ENCODE measurements around the gene ACMSD.

ACMSD gene

DNA sequence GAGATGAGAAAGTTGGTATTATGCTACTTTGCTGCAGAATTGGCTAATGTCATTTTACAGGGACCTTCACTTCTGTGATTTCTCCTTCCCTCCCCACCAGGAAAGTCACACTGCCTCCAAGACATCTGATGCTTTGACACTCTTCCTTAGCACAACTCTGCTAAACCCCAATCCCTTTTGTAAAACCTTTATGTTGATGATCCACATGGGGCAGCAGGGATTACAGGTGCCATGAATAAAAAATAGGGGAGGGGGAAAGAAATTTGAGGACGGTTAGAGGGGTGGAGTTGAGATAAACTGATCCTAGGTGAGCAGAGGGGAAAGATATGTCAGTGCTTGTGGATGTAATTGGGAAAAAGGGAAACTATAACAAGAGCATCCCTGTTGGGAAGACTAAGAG, 106.6 kb downstream of the ACMSD start:
- Histone ChIP-seq H3K9me2 (replicated peaks; ENCODE audit: insufficient read depth, low read length) (no peaks in the 10 kb centered on the region), H3K4me2 (ENCODE audit: low read depth, low read length) (no peak overlapping the region), H3K27ac (ENCODE audit: low read length) (no peak overlapping the region), H4K20me1 (ENCODE audit: insufficient read depth, low read length) (no peaks in the 10 kb centered on the region), H3K79me2 (ENCODE audit: low read length) (peaks cover 66% of the 10 kb centered on the region), H3K4me3 (ENCODE audit: low read length) (no peak overlapping the region), H3K9me3 (replicated peaks; ENCODE audit: insufficient read depth, low read length) (no peaks in the 10 kb centered on the region), H3K9ac (ENCODE audit: low read length) (no peak overlapping the region), H3K4me1 (ENCODE audit: low read length) (peaks cover 15% of the 10 kb centered on the region), H3K27me3 (replicated peaks; ENCODE audit: insufficient read depth, low read length) (no peaks in the 10 kb centered on the region), H2AFZ (ENCODE audit: low read length) (no peak overlapping the region), H3F3A (ENCODE audit: insufficient read depth, low read length) (no peaks in the 10 kb centered on the region), H3K36me3 (replicated peaks; ENCODE audit: insufficient read depth, low read length) (peaks cover 27% of the 10 kb centered on the region)
- no peak for DNase-seq
- TF ChIP-seq, protein P1, sequence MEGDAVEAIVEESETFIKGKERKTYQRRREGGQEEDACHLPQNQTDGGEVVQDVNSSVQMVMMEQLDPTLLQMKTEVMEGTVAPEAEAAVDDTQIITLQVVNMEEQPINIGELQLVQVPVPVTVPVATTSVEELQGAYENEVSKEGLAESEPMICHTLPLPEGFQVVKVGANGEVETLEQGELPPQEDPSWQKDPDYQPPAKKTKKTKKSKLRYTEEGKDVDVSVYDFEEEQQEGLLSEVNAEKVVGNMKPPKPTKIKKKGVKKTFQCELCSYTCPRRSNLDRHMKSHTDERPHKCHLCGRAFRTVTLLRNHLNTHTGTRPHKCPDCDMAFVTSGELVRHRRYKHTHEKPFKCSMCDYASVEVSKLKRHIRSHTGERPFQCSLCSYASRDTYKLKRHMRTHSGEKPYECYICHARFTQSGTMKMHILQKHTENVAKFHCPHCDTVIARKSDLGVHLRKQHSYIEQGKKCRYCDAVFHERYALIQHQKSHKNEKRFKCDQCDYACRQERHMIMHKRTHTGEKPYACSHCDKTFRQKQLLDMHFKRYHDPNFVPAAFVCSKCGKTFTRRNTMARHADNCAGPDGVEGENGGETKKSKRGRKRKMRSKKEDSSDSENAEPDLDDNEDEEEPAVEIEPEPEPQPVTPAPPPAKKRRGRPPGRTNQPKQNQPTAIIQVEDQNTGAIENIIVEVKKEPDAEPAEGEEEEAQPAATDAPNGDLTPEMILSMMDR (IDR thresholded peaks at IDR 0.05; ENCODE audit: low read length) = no peak
- no peak for TF ChIP-seq EZH2phosphoT487 (IDR thresholded peaks at IDR 0.05; ENCODE audit: low read length)
- TF ChIP-seq EZH2 (optimal IDR thresholded peaks at IDR 0.05; ENCODE audit: low read depth, low read length) = no peak

DNA sequence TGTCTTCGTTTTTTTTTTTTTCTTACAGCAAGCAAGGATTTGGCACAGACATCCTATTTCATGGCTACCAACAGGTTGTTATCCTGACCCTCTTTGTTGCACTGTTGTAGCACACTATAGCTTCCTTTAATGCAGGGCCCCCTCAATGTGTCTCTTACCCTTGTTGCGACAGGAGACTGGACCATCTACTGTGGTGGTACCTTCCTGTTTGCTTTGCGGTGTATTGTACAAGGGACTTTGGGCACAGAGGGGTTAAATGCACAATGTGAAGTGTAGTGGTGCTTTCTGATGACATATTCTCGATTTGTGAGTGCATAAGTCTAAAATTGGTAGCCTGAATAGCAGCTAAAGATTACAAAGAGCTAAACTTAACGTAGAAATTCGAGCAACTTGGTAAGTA, 107.7 kb downstream of the ACMSD start:
- no peak overlapping the region for H3K9ac ChIP-seq (ENCODE audit: low read length)
- no peaks in the 10 kb centered on the region for H3F3A ChIP-seq (ENCODE audit: insufficient read depth, low read length)
- TF ChIP-seq, protein P1 (IDR thresholded peaks at IDR 0.05; ENCODE audit: low read length) = no peak
- H4K20me1 ChIP-seq (ENCODE audit: insufficient read depth, low read length) = no peaks in the 10 kb centered on the region; the same call in 1 of the 2 replicates
- H3K4me2 ChIP-seq (ENCODE audit: low read depth, low read length) = no peak overlapping the region
- H3K9me2 ChIP-seq (replicated peaks; ENCODE audit: insufficient read depth, low read length) = no peaks in the 10 kb centered on the region
- peaks cover 65% of the 10 kb centered on the region for H3K79me2 ChIP-seq (ENCODE audit: low read length)
- no peak overlapping the region for H2AFZ ChIP-seq (ENCODE audit: low read length)
- peaks cover 25% of the 10 kb centered on the region for H3K36me3 ChIP-seq (replicated peaks; ENCODE audit: insufficient read depth, low read length)
- peaks cover 15% of the 10 kb centered on the region for H3K4me1 ChIP-seq (ENCODE audit: low read length)
- no peaks in the 10 kb centered on the region for H3K9me3 ChIP-seq (replicated peaks; ENCODE audit: insufficient read depth, low read length)
- H3K4me3 ChIP-seq (ENCODE audit: low read length) = no peak overlapping the region
- DNase-seq = no peak
- no peak overlapping the region for H3K27ac ChIP-seq (ENCODE audit: low read length)
- no peaks in the 10 kb centered on the region for H3K27me3 ChIP-seq (replicated peaks; ENCODE audit: insufficient read depth, low read length)

DNA sequence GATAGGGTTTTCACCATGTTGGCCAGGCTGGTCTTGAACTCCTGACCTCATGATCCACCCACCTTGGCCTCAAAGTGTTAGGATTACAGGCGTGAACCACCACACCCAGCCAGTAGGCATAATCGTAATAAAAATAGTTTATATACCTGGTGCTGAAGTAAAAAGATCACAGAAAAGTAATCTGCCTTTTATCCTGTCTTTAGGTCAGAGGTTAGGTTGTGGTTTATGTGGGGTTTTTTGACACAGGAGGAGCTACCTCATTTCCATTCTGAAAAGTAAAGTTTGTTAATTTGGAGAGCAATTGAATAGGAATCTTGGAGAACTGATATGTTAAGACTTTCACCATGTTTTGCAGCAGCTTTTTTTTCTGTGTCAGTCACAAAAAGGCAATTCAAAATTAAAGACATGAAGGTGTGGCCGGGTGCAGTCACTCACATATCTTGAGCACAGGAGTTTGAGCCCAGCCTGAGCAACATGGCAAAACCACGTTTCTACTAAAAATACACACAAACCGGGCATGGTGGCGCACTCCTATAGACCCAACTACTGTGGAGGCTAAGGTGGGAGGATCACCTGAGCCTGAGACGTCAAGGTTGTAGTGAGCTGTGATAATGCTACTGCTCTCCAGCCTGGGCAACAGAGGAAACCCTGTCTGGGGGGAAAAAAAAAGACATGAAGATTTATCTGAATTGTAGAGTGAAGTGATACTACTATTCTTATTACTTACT, 111.7 kb downstream of the ACMSD start:
- no peak overlapping the region for H3K4me2 ChIP-seq (ENCODE audit: low read depth, low read length)
- H3F3A ChIP-seq (ENCODE audit: insufficient read depth, low read length) = no peaks in the 10 kb centered on the region
- peaks cover 42% of the 10 kb centered on the region for H3K79me2 ChIP-seq (ENCODE audit: low read length)
- peaks cover 23% of the 10 kb centered on the region for H3K36me3 ChIP-seq (replicated peaks; ENCODE audit: insufficient read depth, low read length)
- H3K4me1 ChIP-seq (ENCODE audit: low read length) = no peaks in the 10 kb centered on the region
- TF ChIP-seq EZH2phosphoT487 (IDR thresholded peaks at IDR 0.05; ENCODE audit: low read length) = no peak
- no peak for TF ChIP-seq EZH2 (optimal IDR thresholded peaks at IDR 0.05; ENCODE audit: low read depth, low read length)
- TF ChIP-seq, protein P1 (IDR thresholded peaks at IDR 0.05; ENCODE audit: low read length) = no peak
- H3K9me2 ChIP-seq (replicated peaks; ENCODE audit: insufficient read depth, low read length) = no peaks in the 10 kb centered on the region
- no peak overlapping the region for H2AFZ ChIP-seq (ENCODE audit: low read length)
- H3K4me3 ChIP-seq (ENCODE audit: low read length) = no peak overlapping the region
- H3K9ac ChIP-seq (ENCODE audit: low read length) = no peak overlapping the region
- no peak overlapping the region for H3K27ac ChIP-seq (ENCODE audit: low read length)
- H4K20me1 ChIP-seq (ENCODE audit: insufficient read depth, low read length) = no peaks in the 10 kb centered on the region; the same call in 1 of the 2 replicates
- H3K9me3 ChIP-seq (replicated peaks; ENCODE audit: insufficient read depth, low read length) = no peaks in the 10 kb centered on the region
- no peaks in the 10 kb centered on the region for H3K27me3 ChIP-seq (replicated peaks; ENCODE audit: insufficient read depth, low read length)
- no peak for DNase-seq
